Midbrain (tissue), 1 donor: ENCODE data around the gene SRRT.

Source experiments
- DNase-seq: peaks from one replicate; lab custom pipeline; 2025; lab: John Stamatoyannopoulos, UW

The SRRT gene, protein sequence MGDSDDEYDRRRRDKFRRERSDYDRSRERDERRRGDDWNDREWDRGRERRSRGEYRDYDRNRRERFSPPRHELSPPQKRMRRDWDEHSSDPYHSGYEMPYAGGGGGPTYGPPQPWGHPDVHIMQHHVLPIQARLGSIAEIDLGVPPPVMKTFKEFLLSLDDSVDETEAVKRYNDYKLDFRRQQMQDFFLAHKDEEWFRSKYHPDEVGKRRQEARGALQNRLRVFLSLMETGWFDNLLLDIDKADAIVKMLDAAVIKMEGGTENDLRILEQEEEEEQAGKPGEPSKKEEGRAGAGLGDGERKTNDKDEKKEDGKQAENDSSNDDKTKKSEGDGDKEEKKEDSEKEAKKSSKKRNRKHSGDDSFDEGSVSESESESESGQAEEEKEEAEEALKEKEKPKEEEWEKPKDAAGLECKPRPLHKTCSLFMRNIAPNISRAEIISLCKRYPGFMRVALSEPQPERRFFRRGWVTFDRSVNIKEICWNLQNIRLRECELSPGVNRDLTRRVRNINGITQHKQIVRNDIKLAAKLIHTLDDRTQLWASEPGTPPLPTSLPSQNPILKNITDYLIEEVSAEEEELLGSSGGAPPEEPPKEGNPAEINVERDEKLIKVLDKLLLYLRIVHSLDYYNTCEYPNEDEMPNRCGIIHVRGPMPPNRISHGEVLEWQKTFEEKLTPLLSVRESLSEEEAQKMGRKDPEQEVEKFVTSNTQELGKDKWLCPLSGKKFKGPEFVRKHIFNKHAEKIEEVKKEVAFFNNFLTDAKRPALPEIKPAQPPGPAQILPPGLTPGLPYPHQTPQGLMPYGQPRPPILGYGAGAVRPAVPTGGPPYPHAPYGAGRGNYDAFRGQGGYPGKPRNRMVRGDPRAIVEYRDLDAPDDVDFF

DNA sequence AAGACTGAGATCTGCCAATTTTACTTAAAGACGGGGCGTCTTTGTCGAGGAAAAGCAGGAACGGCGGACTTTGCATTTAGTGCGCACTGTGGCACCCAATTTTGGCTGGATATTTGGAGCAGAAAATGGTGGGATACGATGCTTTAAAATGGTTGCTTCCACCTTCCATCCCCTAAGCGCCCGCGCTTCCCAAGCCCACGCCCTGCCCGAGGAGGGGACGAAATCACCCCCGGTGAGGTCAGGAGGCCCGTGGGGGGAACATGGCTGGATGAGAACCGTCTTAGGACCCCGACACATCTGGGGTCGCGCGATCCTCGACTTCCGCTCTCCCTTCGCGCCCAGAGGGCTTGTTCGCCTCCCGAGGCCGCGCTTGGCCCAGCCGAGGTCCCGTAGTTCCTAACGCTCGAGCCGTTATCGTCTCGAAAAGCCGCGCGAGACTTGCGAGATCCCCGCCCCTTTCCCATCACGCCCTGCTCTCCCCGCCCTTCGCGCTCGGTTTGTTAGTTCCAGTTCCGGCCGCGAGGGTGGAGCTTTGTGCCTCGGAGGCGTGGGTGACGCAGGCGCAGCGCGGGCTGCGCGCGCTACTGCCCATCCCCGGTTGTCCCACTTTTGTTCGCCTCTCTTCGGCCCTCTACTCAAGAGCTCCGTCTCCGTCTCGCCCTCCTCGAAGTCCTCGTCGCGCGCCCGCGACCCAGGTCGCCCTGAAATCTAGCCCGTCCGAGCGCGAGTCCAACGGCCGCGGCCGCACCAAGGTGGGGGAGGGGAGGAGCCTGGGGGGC lies at the start of gene SRRT:
TSS of gene SRRT (plus strand) at position 527 of the 779 bp plus-strand sequence. CDS start 488 bp downstream, outside the sequence.
- peak; percentile 99 for DNase-seq

DNA sequence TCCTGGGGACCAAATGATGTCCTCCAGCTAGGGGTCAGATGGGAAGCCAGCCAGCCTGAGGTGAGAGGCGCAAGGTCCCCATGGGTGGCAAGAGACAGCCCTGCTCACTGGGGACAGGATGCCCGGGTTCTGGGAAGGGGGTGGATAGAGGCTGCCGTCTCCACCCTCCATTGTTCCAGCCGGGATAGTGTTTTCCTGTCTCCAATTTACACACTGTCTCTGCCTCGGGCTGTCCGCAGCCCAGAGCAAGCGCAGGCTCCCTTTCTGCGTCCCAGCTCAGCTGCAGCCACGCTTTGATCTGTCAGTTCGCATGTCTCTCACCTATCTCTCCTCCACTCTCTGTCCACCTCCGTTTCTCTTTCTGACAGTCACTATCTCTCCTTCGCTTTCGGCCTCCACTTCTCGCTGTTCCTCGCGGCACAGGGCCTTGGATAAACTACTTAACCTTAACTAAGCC lies 49.7 kb upstream of the SRRT start:
- no peak for DNase-seq

- DNase-seq: no peak
Measured at GRCh38 chr7:100825751-100826513, 49.0 kb upstream of the SRRT start.

- DNase-seq: no peak
Measured at GRCh38 chr7:100826514-100827329, 48.2 kb upstream of the SRRT start.

- no peak for DNase-seq
Measured at GRCh38 chr7:100827330-100828226, 47.3 kb upstream of the SRRT start, which contains the start of gene EPHB4. Gene EPHB4 (minus strand): TSS chr7:100827523. CDS start chr7:100827030, 493 bp downstream.

DNA sequence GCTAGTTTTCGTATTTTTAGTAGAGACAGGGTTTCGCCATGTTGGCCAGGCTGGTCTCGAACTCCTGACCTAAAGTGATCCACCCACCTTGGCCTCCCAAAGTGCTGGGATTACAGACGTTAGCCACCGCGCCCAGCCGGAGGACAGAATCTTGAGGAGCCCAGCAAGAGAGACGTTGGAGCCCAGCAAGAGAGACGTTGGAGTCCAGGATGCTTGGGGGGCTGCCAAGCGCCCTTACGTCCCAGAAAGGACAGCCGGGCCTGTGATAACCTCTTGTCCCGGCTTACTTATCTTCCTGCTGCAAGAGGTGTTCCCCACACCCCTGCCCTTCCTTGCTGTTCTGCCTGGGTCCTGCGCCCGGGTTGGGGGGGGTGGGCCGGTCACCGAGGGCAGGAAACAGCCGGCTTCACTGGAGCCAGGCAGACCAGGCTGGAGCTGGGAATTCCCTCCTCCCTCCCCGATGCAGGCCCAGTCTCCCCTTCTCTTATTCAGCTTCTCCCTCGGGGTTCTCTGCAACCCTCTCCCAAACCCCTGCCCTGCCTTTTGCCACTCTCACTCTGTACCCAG lies 45.7 kb upstream of the SRRT start:
- DNase-seq: no peak

DNA sequence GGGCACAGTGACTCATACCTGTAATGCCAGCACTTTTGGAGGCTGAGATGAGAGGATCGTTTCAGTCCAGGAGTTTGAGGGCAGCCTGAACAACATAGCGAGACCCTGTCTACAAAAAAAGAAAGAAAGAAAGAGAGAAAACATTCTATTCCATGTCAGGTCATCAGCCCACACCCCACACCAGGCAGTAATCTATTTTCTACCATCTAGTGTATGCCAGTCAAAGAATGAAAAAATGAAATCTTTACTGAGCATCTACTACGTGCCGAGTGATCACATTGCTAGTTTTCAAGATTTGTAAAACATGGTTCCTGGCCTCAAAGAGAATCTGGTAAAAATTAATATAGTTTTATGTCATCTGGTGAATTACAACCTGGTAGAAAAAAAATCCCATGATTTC lies 44.5 kb upstream of the SRRT start:
- no peak for DNase-seq

DNA sequence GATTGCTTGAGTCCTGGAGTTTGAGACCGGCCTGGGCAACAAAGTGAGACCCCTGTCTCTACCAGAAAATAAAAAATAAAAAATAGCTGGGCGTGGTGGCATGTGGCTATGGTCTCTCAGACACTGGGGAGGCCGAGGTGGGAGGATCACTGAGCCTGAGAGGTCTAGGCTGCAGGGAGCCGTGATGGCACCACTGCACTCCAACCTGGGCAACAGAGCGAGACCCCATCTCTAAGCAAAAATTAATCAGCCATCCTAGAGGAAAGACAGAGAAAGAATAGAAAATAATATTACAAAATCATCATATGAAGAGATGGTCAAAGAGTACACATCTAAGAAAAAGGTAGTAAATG lies 42.6 kb upstream of the SRRT start:
- DNase-seq: no peak

DNA sequence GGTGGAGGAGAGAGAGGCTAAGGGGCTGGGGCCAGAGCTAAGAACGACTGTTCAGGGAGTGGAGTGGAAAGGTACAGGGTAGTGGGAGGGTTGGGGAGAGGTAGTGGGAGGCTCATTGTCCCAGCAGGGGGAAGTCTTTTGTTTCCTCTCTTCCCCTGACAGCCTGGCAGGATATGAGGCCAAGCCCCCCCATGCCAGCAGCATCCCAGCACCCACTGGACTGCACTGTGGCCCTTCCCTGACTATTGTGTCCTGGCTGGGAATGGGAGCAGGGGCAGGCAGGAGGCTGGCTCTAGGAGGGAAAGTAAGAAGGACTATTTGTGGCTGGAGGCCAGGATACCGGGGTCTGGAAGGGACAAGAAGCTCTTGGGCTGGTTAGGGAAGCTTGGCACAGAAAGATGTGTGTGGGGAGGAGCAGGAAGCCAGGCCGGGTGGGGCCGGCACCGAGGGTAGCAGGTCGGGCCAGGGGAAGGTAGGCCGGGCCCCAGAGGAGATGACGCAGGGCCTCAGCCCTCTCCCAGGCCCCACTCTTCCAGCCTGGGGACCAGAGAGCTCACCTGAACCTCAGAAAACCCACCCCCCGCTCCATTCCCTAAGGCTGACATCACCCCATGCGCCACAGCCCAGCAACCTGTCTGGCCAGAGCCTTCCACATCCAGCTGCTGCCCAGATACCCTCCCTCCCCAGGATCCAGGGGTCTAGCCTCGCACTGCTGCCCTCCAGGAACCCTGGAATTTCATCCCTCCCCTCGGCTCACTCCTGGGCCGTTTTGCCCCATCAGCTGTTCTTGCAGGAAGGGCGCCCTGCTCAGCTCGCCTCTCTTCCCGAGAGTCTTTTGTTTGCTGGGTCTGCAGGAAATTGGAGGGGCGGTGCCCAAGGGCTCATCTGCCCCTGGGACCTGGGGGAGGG lies 38.7 kb upstream of the SRRT start:
- no peak for DNase-seq

GRCh38 chr7:100836812-100837098 lies 38.1 kb upstream of the SRRT start:
- DNase-seq: no peak

- DNase-seq: peak; percentile 91
Measured at GRCh38 chr7:100837099-100837836, 37.6 kb upstream of the SRRT start.

DNA sequence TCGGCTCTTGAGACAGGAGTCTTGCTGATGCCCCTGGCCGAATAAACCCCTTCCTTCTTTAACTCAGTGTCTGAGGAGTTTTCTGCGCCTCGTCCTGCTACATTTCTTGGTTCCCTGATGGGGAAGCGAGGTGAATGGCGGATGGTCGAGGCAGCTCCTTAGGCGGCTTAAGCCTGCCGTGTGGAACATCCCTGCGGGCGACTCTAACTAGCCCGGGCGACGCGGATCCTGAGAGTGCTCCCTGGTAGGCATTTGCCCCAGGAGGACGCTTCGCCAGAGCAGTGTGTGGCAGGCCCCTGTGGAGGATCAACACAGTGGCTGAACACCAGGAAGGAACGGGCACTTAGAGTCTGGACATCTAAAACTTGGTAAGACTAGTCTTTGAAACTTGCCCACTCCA lies 35.5 kb upstream of the SRRT start:
- no peak for DNase-seq

DNA sequence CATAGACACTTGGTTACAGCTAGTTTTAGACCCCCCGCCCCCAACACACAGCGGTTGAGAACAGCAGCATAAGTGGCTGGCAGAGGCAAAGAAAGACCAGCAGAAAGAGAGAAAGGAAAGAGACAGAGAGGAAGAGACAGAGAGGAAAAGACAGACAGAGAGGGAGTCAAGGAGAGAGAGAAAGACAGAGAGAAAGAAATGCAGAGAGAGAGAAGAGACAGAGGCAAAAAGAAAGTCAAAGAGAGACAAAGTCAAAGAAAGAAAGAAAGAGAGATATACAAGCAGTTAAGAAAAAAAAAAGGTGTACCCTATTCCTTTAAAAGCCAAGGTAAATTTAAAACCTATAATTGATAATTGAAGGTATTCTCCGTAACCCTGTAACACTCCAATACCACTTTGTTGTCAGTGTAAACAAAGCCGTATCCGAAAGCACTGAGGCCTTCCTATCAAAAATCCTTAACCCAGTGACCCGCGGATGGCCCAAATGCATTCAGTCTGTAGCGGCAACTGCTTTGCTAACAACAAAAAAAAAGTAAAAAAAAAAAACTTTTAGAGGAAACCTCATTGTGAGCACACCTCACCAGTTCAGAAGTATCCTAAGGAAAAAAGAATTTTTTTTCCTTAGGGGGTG lies 34.3 kb upstream of the SRRT start:
- no peak for DNase-seq

GRCh38 chr7:100847360-100847759 lies 27.5 kb upstream of the SRRT start:
- no peak for DNase-seq

- peak; percentile 87 for DNase-seq
Measured at GRCh38 chr7:100852048-100852872, 22.6 kb upstream of the SRRT start, which contains the start of gene SLC12A9. Gene SLC12A9 (plus strand): TSS chr7:100852713. CDS start chr7:100854198, 1,485 bp downstream.
